Activated CD8-positive, alpha-beta memory T cell treated with anti-CD3 and anti-CD28 coated beads, Interleukin-2, amount 10 ng/mL, durations not matched to agents 7 days and 5 days (primary cell): ENCODE results near the gene C2orf42. TPM values are rescaled to one million over a fixed set of nuclear protein-coding genes. Genes with fewer than 3 reads are reported as not detected.
"Not testable (repeated sequence)": the region's sequence is repeated elsewhere in the genome, so short reads cannot be mapped to it uniquely, and the experiment has no call there.

Source experiments
- ATAC-seq: fragments of 150-1000 bp; cut with Tn5 transposase; one replicate; pipeline ENCODE4 v1.10.0; 2021; ENCODE audit warnings: moderate library complexity
- CTCF ChIA-PET: fragments of 350-600 bp; sonication (Branson Sonifier 250); formaldehyde crosslinking; loops from one replicate; lab custom pipeline; 2021; ENCODE audit warnings: antibody characterized with exemption; lab: Charles Lee
- DNase-seq: peaks from one replicate; pipeline ENCODE4 v3.0.0-alpha.2; 2020
- H3K27ac Mint-ChIP-seq: one replicate; pipeline ENCODE4 v1.8.0; 2021; ENCODE audit warnings: mild to moderate bottlenecking, mixed read lengths
- H3K27me3 Mint-ChIP-seq: one replicate; pipeline ENCODE4 v1.8.0; 2021; ENCODE audit warnings: mixed read lengths
- H3K36me3 Mint-ChIP-seq: one replicate; pipeline ENCODE4 v1.8.0; 2021; ENCODE audit warnings: mild to moderate bottlenecking, mixed read lengths
- H3K4me1 Mint-ChIP-seq: one replicate; pipeline ENCODE4 v1.8.0; 2021; ENCODE audit warnings: mixed read lengths
- H3K4me3 Mint-ChIP-seq: one replicate; pipeline ENCODE4 v1.8.0; 2021; ENCODE audit warnings: mild to moderate bottlenecking, moderate library complexity, mixed read lengths
- H3K9me3 Mint-ChIP-seq: one replicate; pipeline ENCODE4 v1.8.0; 2022; ENCODE audit warnings: low read depth, mixed read lengths
- total RNA-seq, 2 experiments: library from RNA; stranded (reverse); gene quantifications; one replicate each; pipeline ENCODE4 v1.2.3, GENCODE V29; 2021

C2orf42 gene
- total RNA-seq, 2 experiments from 2014 or later = 26.6 to 28.6 TPM

GRCh38 chr2:70121627-70122372 lies 69.0 kb downstream of the C2orf42 start:
- Mint-ChIP-seq H3K36me3 (no peaks in the 10 kb centered on the region), H3K27me3 (no peaks in the 10 kb centered on the region), H3K4me3 (no peak overlapping the region), H3K27ac (peak overlapping the region; percentile 72), H3K4me1 (peaks cover 62% of the 10 kb centered on the region), H3K9me3 (no peaks in the 10 kb centered on the region)
- CTCF ChIA-PET = interaction anchor here (0.9 to 5.2 kb wide), 8 partner anchors 11 to 397 kb away, joined by 3 to 41 read pairs (median 4); no protein-coding TSS in a partner anchor
- ATAC-seq (no peak), DNase-seq (no peak)

- H3K27ac Mint-ChIP-seq = peak overlapping the region; percentile 54
- H3K4me1 Mint-ChIP-seq = peaks cover 45% of the 10 kb centered on the region
- no peaks in the 10 kb centered on the region for H3K9me3 Mint-ChIP-seq
- DNase-seq (no peak), ATAC-seq (no peak)
- H3K4me3 Mint-ChIP-seq = no peak overlapping the region
- H3K36me3 Mint-ChIP-seq = no peaks in the 10 kb centered on the region
- no peaks in the 10 kb centered on the region for H3K27me3 Mint-ChIP-seq
- CTCF ChIA-PET = interaction anchor here (0.6 to 1.1 kb wide), 3 partner anchors 11 to 22 kb away, joined by 3 to 4 read pairs (median 3); no protein-coding TSS in a partner anchor
These were observed 71.9 kb downstream of the C2orf42 start for GRCh38 chr2:70118798-70119454.

GRCh38 chr2:70116936-70117552 lies 73.8 kb downstream of the C2orf42 start:
- H3K27ac Mint-ChIP-seq = no peak overlapping the region
- no peaks in the 10 kb centered on the region for H3K9me3 Mint-ChIP-seq
- H3K36me3 Mint-ChIP-seq = no peaks in the 10 kb centered on the region
- DNase-seq = no peak
- H3K4me1 Mint-ChIP-seq = peaks cover 29% of the 10 kb centered on the region
- no peaks in the 10 kb centered on the region for H3K27me3 Mint-ChIP-seq
- H3K4me3 Mint-ChIP-seq = no peak overlapping the region
- CTCF ChIA-PET = interaction anchor here (1.6 to 2.1 kb wide), 3 partner anchors 15 to 19 kb away, joined by 4 to 5 read pairs (median 5); no protein-coding TSS in a partner anchor
- ATAC-seq = no peak

- CTCF ChIA-PET = interaction anchor here (1.3 to 2.1 kb wide), 5 partner anchors 9 to 20 kb away, joined by 4 to 7 read pairs (median 5); no protein-coding TSS in a partner anchor
- Mint-ChIP-seq H3K27me3 (no peaks in the 10 kb centered on the region), H3K36me3 (no peaks in the 10 kb centered on the region), H3K27ac (peak overlapping the region; percentile 56), H3K9me3 (no peaks in the 10 kb centered on the region), H3K4me1 (peaks cover 30% of the 10 kb centered on the region), H3K4me3 (no peak overlapping the region)
- DNase-seq (no peak), ATAC-seq (peak; percentile 56)
These were observed 75.0 kb downstream of the C2orf42 start for GRCh38 chr2:70115646-70116442.

- no peak for ATAC-seq
- Mint-ChIP-seq H3K4me3 (no peak overlapping the region), H3K36me3 (no peaks in the 10 kb centered on the region), H3K4me1 (peaks cover 38% of the 10 kb centered on the region), H3K27me3 (no peaks in the 10 kb centered on the region), H3K9me3 (no peaks in the 10 kb centered on the region), H3K27ac (no peak overlapping the region)
- no peak for DNase-seq
- CTCF ChIA-PET = interaction anchor here (1.1 kb wide), 2 partner anchors 9 to 11 kb away, joined by 3 to 6 read pairs; no protein-coding TSS in a partner anchor
These were observed 77.3 kb downstream of the C2orf42 start for GRCh38 chr2:70113359-70114070.

GRCh38 chr2:70111752-70112591 lies 78.8 kb downstream of the C2orf42 start:
- no peaks in the 10 kb centered on the region for H3K27me3 Mint-ChIP-seq
- H3K4me3 Mint-ChIP-seq = no peak overlapping the region
- ATAC-seq (no peak), DNase-seq (no peak)
- CTCF ChIA-PET = interaction anchor here (1.1 to 5.8 kb wide), 3 partner anchors 11 to 29 kb away, joined by 3 to 41 read pairs (median 23); no protein-coding TSS in a partner anchor
- no peaks in the 10 kb centered on the region for H3K9me3 Mint-ChIP-seq
- H3K4me1 Mint-ChIP-seq = peaks cover 49% of the 10 kb centered on the region
- peaks cover 1% of the 10 kb centered on the region for H3K36me3 Mint-ChIP-seq
- peak overlapping the region; percentile 34 for H3K27ac Mint-ChIP-seq

GRCh38 chr2:70110397-70110796 lies 80.4 kb downstream of the C2orf42 start:
- Mint-ChIP-seq H3K27ac (peak overlapping the region; percentile 89), H3K4me1 (peaks cover 46% of the 10 kb centered on the region)
- not testable (repeated sequence) for DNase-seq, H3K27me3 Mint-ChIP-seq, H3K9me3 Mint-ChIP-seq, ATAC-seq, H3K4me3 Mint-ChIP-seq, H3K36me3 Mint-ChIP-seq
- CTCF ChIA-PET = interaction anchor here (0.6 to 5.8 kb wide), 5 partner anchors 13 to 726 kb away, joined by 3 to 41 read pairs (median 8); no protein-coding TSS in a partner anchor

GRCh38 chr2:70106138-70106537 lies 84.7 kb downstream of the C2orf42 start:
- ATAC-seq, H3K27me3 Mint-ChIP-seq, H3K36me3 Mint-ChIP-seq, H3K9me3 Mint-ChIP-seq, H3K4me3 Mint-ChIP-seq, DNase-seq: not testable (repeated sequence)
- Mint-ChIP-seq H3K4me1 (peaks cover 61% of the 10 kb centered on the region), H3K27ac (peak overlapping the region; percentile 7)
- CTCF ChIA-PET = interaction anchor here (0.9 to 5.8 kb wide), 5 partner anchors 12 to 28 kb away, joined by 3 to 41 read pairs (median 22); no protein-coding TSS in a partner anchor

- DNase-seq (peak; percentile 78), ATAC-seq (no peak)
- CTCF ChIA-PET = interaction anchor here (0.8 to 3.3 kb wide), 17 partner anchors 10 to 193 kb away, joined by 3 to 24 read pairs (median 5); partner anchors contain the start of gene PCBP1
- Mint-ChIP-seq H3K36me3 (peaks cover 1% of the 10 kb centered on the region), H3K9me3 (no peaks in the 10 kb centered on the region), H3K4me1 (peaks cover 53% of the 10 kb centered on the region), H3K27ac (peak overlapping the region; percentile 95), H3K27me3 (no peaks in the 10 kb centered on the region), H3K4me3 (peak overlapping the region; percentile 75)
These were observed 86.3 kb downstream of the C2orf42 start for GRCh38 chr2:70104231-70105111.

- ATAC-seq (peak; percentile 65), DNase-seq (peak; percentile 71)
- H3K27me3 Mint-ChIP-seq = no peaks in the 10 kb centered on the region
- CTCF ChIA-PET = interaction anchor here (0.7 to 3.3 kb wide), 15 partner anchors 9 to 192 kb away, joined by 3 to 24 read pairs (median 5); partner anchors contain the start of gene PCBP1
- peaks cover 1% of the 10 kb centered on the region for H3K36me3 Mint-ChIP-seq
- no peaks in the 10 kb centered on the region for H3K9me3 Mint-ChIP-seq
- H3K4me1 Mint-ChIP-seq = peaks cover 51% of the 10 kb centered on the region
- peak overlapping the region; percentile 95 for H3K27ac Mint-ChIP-seq
- peak overlapping the region; percentile 75 for H3K4me3 Mint-ChIP-seq
These were observed 87.2 kb downstream of the C2orf42 start for GRCh38 chr2:70103531-70104061.
